ENCODE data around the gene SETD7.
"Not testable (repeated sequence)": the region's sequence is repeated elsewhere in the genome, so short reads cannot be mapped to it uniquely, and the experiment has no call there.

The SETD7 gene

DNA sequence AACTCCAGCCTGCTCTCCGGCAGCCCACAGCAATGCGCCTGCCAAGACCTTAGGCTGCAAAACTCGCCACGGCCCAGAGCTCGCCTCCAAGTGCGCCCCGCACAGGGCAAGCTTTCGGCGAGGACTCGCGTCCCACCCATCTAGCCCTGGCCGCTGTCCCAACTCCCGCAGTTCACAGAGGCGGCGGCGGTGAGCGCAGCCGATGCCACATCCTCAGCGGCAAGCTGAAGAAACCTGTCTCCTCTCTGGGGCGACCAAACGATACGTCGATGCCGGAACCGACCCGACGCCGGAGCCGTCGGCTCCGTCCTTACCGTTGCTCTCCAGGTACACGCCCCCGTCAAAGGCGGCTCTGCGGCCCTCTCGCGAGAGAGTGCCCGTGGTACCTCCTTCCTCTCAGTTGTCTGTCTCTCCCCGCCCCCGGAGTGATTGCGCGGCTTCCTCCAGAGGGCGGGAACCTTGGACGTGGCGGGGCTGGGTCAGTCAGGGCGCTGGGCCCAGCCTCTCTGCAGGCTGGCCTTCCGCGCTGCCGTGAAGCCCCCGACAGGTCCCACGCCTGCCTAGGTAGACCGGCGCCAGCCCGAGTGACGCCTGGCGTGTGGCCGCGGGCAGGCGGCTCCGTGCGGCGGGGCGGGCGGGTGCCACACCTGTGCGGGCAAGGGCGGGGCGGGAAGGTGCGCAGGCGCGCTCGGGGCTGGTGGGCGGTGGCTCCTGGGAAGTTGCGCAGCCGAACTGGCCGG is 102.5 kb downstream of the SETD7 start:
- H3K27ac ChIP-seq: peak overlapping the region; percentile 92
- TF ChIP-seq, protein P1, sequence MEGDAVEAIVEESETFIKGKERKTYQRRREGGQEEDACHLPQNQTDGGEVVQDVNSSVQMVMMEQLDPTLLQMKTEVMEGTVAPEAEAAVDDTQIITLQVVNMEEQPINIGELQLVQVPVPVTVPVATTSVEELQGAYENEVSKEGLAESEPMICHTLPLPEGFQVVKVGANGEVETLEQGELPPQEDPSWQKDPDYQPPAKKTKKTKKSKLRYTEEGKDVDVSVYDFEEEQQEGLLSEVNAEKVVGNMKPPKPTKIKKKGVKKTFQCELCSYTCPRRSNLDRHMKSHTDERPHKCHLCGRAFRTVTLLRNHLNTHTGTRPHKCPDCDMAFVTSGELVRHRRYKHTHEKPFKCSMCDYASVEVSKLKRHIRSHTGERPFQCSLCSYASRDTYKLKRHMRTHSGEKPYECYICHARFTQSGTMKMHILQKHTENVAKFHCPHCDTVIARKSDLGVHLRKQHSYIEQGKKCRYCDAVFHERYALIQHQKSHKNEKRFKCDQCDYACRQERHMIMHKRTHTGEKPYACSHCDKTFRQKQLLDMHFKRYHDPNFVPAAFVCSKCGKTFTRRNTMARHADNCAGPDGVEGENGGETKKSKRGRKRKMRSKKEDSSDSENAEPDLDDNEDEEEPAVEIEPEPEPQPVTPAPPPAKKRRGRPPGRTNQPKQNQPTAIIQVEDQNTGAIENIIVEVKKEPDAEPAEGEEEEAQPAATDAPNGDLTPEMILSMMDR (IDR thresholded peaks at IDR 0.05): no peak
- no peaks in the 10 kb centered on the region for H3K9me3 ChIP-seq (ENCODE audit: control insufficient read depth, low read length)
- H3K79me2 ChIP-seq: peaks cover 16% of the 10 kb centered on the region
- H3K4me3 ChIP-seq (ENCODE audit: low read depth, low read length): peak overlapping the region; percentile 84
- no peaks in the 10 kb centered on the region for H3K4me1 ChIP-seq
- peak overlapping the region; percentile 90 for H3K4me2 ChIP-seq (ENCODE audit: low read length)
- no peaks in the 10 kb centered on the region for H3K36me3 ChIP-seq (ENCODE audit: control insufficient read depth, insufficient read depth, low read length)
- no peaks in the 10 kb centered on the region for H3K27me3 ChIP-seq (ENCODE audit: control insufficient read depth, insufficient read depth, low read length)
- peak overlapping the region; percentile 35 for H3K9ac ChIP-seq
- H2AFZ ChIP-seq: peak overlapping the region; percentile 91

DNA sequence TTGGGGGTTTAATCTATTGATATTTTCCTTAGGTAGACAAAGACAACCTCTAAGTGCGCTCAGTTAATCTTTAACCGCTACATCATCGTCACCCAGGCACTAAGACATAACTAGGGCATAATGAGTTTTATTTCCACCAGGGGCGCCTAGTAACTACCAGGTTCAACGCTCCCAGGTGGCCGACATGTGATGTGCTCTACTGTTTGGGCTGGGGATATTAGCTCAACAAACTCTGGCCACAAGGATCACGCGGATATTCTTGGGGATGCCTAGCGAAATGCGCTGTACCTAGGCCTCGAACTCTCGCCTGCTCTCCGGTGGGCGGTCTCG is 103.0 kb downstream of the SETD7 start:
- Histone ChIP-seq H3K27me3 (ENCODE audit: control insufficient read depth, insufficient read depth, low read length) (no peaks in the 10 kb centered on the region), H3K27ac (peak overlapping the region; percentile 92), H3K79me2 (peaks cover 12% of the 10 kb centered on the region), H3K4me2 (ENCODE audit: low read length) (peak overlapping the region; percentile 83), H3K4me1 (no peaks in the 10 kb centered on the region), H3K36me3 (ENCODE audit: control insufficient read depth, insufficient read depth, low read length) (no peaks in the 10 kb centered on the region), H2AFZ (peak overlapping the region; percentile 91), H3K4me3 (ENCODE audit: low read depth, low read length) (peak overlapping the region; percentile 84), H3K9me3 (ENCODE audit: control insufficient read depth, low read length) (no peaks in the 10 kb centered on the region), H3K9ac (peak overlapping the region; percentile 35)
- TF ChIP-seq, protein P1 (IDR thresholded peaks at IDR 0.05): peak; percentile 20

DNA sequence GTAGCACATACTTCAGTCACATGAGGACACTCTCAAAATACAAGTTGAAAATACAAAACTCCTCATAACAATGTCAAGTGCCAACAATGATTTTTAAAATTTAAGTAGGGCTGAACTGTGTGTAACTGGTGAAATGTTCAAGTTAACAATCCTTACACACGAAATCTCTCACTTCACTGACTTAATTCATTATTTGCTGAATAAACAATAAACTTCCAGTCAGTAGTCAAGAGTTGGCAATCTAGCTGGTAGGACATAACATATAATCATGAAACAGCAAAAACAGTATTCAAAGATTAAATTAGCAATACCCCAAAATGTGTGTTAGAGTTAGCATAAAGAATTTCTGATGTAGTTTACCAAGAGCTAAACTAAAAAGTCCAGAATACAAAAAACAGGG is 104.0 kb downstream of the SETD7 start:
- Histone ChIP-seq H3K4me3 (ENCODE audit: low read depth, low read length) (no peak overlapping the region), H3K4me1 (no peaks in the 10 kb centered on the region), H3K27me3 (ENCODE audit: control insufficient read depth, insufficient read depth, low read length) (no peaks in the 10 kb centered on the region), H3K9ac (no peak overlapping the region), H3K9me3 (ENCODE audit: control insufficient read depth, low read length) (no peaks in the 10 kb centered on the region), H3K36me3 (ENCODE audit: control insufficient read depth, insufficient read depth, low read length) (no peaks in the 10 kb centered on the region), H3K27ac (no peak overlapping the region), H3K79me2 (peaks cover 9% of the 10 kb centered on the region), H3K4me2 (ENCODE audit: low read length) (no peak overlapping the region), H2AFZ (no peak overlapping the region)
- TF ChIP-seq, protein P1 (IDR thresholded peaks at IDR 0.05): no peak

DNA sequence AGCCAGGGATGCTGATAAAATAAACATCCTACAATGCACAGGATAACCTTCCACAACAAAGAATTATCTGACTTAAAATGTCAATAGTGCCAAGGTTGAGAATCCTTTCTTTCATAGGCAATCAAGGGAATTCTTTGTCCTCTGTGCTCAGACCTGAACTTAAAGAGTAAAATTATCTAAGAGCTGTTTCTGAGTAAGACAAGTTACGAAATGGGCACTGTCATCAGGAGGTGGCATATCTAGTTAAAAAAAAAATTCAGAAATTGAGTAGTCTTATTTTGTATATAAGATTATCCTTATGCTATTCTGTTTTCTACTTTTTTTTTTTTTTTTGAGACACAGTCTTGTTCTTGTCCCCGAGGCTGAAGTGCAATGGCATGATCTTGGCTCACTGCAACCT is 105.4 kb downstream of the SETD7 start:
- no peak overlapping the region for H3K4me3 ChIP-seq (ENCODE audit: low read depth, low read length)
- H3K9ac ChIP-seq: no peak overlapping the region
- H2AFZ ChIP-seq: no peak overlapping the region
- H3K27me3 ChIP-seq (ENCODE audit: control insufficient read depth, insufficient read depth, low read length): no peaks in the 10 kb centered on the region
- no peak overlapping the region for H3K27ac ChIP-seq
- no peaks in the 10 kb centered on the region for H3K9me3 ChIP-seq (ENCODE audit: control insufficient read depth, low read length)
- H3K4me2 ChIP-seq (ENCODE audit: low read length): no peak overlapping the region
- peaks cover 9% of the 10 kb centered on the region for H3K79me2 ChIP-seq
- H3K4me1 ChIP-seq: no peaks in the 10 kb centered on the region
- H3K36me3 ChIP-seq (ENCODE audit: control insufficient read depth, insufficient read depth, low read length): no peaks in the 10 kb centered on the region
- TF ChIP-seq, protein P1 (IDR thresholded peaks at IDR 0.05): no peak

DNA sequence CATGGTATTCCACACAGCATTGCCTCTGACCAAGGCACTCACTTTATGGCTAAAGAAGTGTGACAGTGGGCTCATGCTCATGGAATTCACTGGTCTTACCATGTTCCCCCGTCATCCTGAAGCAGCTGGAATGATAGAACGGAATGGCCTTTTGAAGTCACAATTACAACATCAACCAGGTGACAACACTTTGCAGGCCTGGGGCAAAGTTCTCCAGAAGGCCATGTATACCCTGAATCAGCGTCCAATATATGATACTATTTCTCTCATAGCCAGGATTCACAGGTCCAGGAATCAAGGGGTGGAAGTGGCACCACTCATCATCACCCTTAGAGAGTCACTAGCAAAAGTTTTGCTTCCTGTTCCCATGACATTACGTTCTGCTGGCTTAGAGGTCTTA is 108.9 kb downstream of the SETD7 start:
- H3K79me2 ChIP-seq; H3K9ac ChIP-seq; H3K4me2 ChIP-seq (ENCODE audit: low read length); H3K9me3 ChIP-seq (ENCODE audit: control insufficient read depth, low read length); H3K4me3 ChIP-seq (ENCODE audit: low read depth, low read length); H3K27me3 ChIP-seq (ENCODE audit: control insufficient read depth, insufficient read depth, low read length); H3K27ac ChIP-seq; H3K4me1 ChIP-seq; H2AFZ ChIP-seq; H3K36me3 ChIP-seq (ENCODE audit: control insufficient read depth, insufficient read depth, low read length): not testable (repeated sequence)
